ENCODE data around the gene DPH2.

- TF ChIP-seq EZH2 (IDR thresholded peaks at IDR 0.05) = no peak
- TF ChIP-seq FOXP2 (optimal IDR thresholded peaks at IDR 0.05; ENCODE audit: control extremely low read depth, extremely low read length, insufficient read depth) = no peak
Measured at GRCh38 chr1:44020464-44020863, 50.7 kb downstream of the DPH2 start.
